ENCODE measurements around the gene CCN5.
"Not testable (repeated sequence)": the region's sequence is repeated elsewhere in the genome, so short reads cannot be mapped to it uniquely, and the experiment has no call there.

Gene CCN5

GRCh38 chr20:44714701-44715498 lies at the start of gene CCN5:
Gene CCN5, plus strand, starts transcription at chr20:44715369. Its CDS starts 22 bp downstream, at chr20:44715391.
- Histone ChIP-seq H3K4me3 (ENCODE audit: low read length) (peak within 1 kb of the TSS; percentile 7), H3K36me3 (ENCODE audit: control insufficient read depth, insufficient read depth, low read length) (no peaks in the 10 kb centered on the region), H3K27ac (ENCODE audit: low read depth, low read length) (no peak within 1 kb of the TSS), H3K4me1 (ENCODE audit: control insufficient read depth, insufficient read depth, low read length) (peaks cover 4% of the 10 kb centered on the region), H3K27me3 (ENCODE audit: control insufficient read depth, insufficient read depth, low read length) (no peaks in the 10 kb centered on the region), H3K9ac (ENCODE audit: low read length) (no peak within 1 kb of the TSS)

GRCh38 chr20:44666066-44666465 lies 49.1 kb upstream of the CCN5 start:
- no peak overlapping the region for H3K27ac ChIP-seq (ENCODE audit: low read depth, low read length)
- no peak overlapping the region for H3K4me3 ChIP-seq (ENCODE audit: low read length)
- H3K36me3 ChIP-seq (ENCODE audit: control insufficient read depth, insufficient read depth, low read length): no peaks in the 10 kb centered on the region
- H3K9ac ChIP-seq (ENCODE audit: low read length): no peak overlapping the region
- H3K27me3 ChIP-seq (ENCODE audit: control insufficient read depth, insufficient read depth, low read length): no peaks in the 10 kb centered on the region
- H3K4me1 ChIP-seq (ENCODE audit: control insufficient read depth, insufficient read depth, low read length): no peaks in the 10 kb centered on the region

- H3K27me3 ChIP-seq (ENCODE audit: control insufficient read depth, insufficient read depth, low read length); H3K36me3 ChIP-seq (ENCODE audit: control insufficient read depth, insufficient read depth, low read length); H3K27ac ChIP-seq (ENCODE audit: low read depth, low read length); H3K4me1 ChIP-seq (ENCODE audit: control insufficient read depth, insufficient read depth, low read length); H3K4me3 ChIP-seq (ENCODE audit: low read length); H3K9ac ChIP-seq (ENCODE audit: low read length): not testable (repeated sequence)
These were observed 44.3 kb upstream of the CCN5 start for GRCh38 chr20:44670851-44671250.

- H3K9ac ChIP-seq (ENCODE audit: low read length); H3K27ac ChIP-seq (ENCODE audit: low read depth, low read length): not testable (repeated sequence)
These were observed 43.6 kb upstream of the CCN5 start for GRCh38 chr20:44671541-44671940.

GRCh38 chr20:44672318-44672902 lies 42.8 kb upstream of the CCN5 start:
- H3K4me1 ChIP-seq (ENCODE audit: control insufficient read depth, insufficient read depth, low read length); H3K4me3 ChIP-seq (ENCODE audit: low read length); H3K9ac ChIP-seq (ENCODE audit: low read length); H3K27ac ChIP-seq (ENCODE audit: low read depth, low read length); H3K36me3 ChIP-seq (ENCODE audit: control insufficient read depth, insufficient read depth, low read length); H3K27me3 ChIP-seq (ENCODE audit: control insufficient read depth, insufficient read depth, low read length): not testable (repeated sequence)

More at GRCh38 chr20:44671541-44671940, 43.6 kb upstream of the CCN5 start:
- H3K4me3 ChIP-seq (ENCODE audit: low read length); H3K27me3 ChIP-seq (ENCODE audit: control insufficient read depth, insufficient read depth, low read length); H3K36me3 ChIP-seq (ENCODE audit: control insufficient read depth, insufficient read depth, low read length); H3K4me1 ChIP-seq (ENCODE audit: control insufficient read depth, insufficient read depth, low read length): not testable (repeated sequence)

- Histone ChIP-seq H3K4me1 (ENCODE audit: control insufficient read depth, insufficient read depth, low read length) (no peaks in the 10 kb centered on the region), H3K9ac (ENCODE audit: low read length) (no peak overlapping the region), H3K27me3 (ENCODE audit: control insufficient read depth, insufficient read depth, low read length) (no peaks in the 10 kb centered on the region)
These were observed 36.9 kb upstream of the CCN5 start for GRCh38 chr20:44678242-44678641.

GRCh38 chr20:44678990-44679611 lies 36.1 kb upstream of the CCN5 start:
- H3K4me1 ChIP-seq (ENCODE audit: control insufficient read depth, insufficient read depth, low read length): no peaks in the 10 kb centered on the region
- no peak overlapping the region for H3K27ac ChIP-seq (ENCODE audit: low read depth, low read length)
- peaks cover 3% of the 10 kb centered on the region for H3K27me3 ChIP-seq (ENCODE audit: control insufficient read depth, insufficient read depth, low read length)
- no peak overlapping the region for H3K4me3 ChIP-seq (ENCODE audit: low read length)
- no peaks in the 10 kb centered on the region for H3K36me3 ChIP-seq (ENCODE audit: control insufficient read depth, insufficient read depth, low read length)
- no peak overlapping the region for H3K9ac ChIP-seq (ENCODE audit: low read length)

More at GRCh38 chr20:44678242-44678641, 36.9 kb upstream of the CCN5 start:
- Histone ChIP-seq H3K4me3 (ENCODE audit: low read length) (no peak overlapping the region), H3K27ac (ENCODE audit: low read depth, low read length) (no peak overlapping the region), H3K36me3 (ENCODE audit: control insufficient read depth, insufficient read depth, low read length) (no peaks in the 10 kb centered on the region)

GRCh38 chr20:44681796-44682566 lies 33.2 kb upstream of the CCN5 start:
- Histone ChIP-seq H3K36me3 (ENCODE audit: control insufficient read depth, insufficient read depth, low read length) (no peaks in the 10 kb centered on the region), H3K9ac (ENCODE audit: low read length) (no peak overlapping the region), H3K27ac (ENCODE audit: low read depth, low read length) (no peak overlapping the region), H3K4me1 (ENCODE audit: control insufficient read depth, insufficient read depth, low read length) (no peaks in the 10 kb centered on the region), H3K27me3 (ENCODE audit: control insufficient read depth, insufficient read depth, low read length) (peaks cover 3% of the 10 kb centered on the region), H3K4me3 (ENCODE audit: low read length) (no peak overlapping the region)

- Histone ChIP-seq H3K27ac (ENCODE audit: low read depth, low read length) (no peak overlapping the region), H3K4me3 (ENCODE audit: low read length) (no peak overlapping the region), H3K9ac (ENCODE audit: low read length) (no peak overlapping the region), H3K36me3 (ENCODE audit: control insufficient read depth, insufficient read depth, low read length) (no peaks in the 10 kb centered on the region), H3K27me3 (ENCODE audit: control insufficient read depth, insufficient read depth, low read length) (peaks cover 3% of the 10 kb centered on the region), H3K4me1 (ENCODE audit: control insufficient read depth, insufficient read depth, low read length) (no peaks in the 10 kb centered on the region)
These were observed 31.7 kb upstream of the CCN5 start for GRCh38 chr20:44683263-44684046.

GRCh38 chr20:44684047-44684967 lies 30.9 kb upstream of the CCN5 start:
- H3K9ac ChIP-seq (ENCODE audit: low read length): no peak overlapping the region
- H3K4me1 ChIP-seq (ENCODE audit: control insufficient read depth, insufficient read depth, low read length): no peaks in the 10 kb centered on the region
- peaks cover 3% of the 10 kb centered on the region for H3K27me3 ChIP-seq (ENCODE audit: control insufficient read depth, insufficient read depth, low read length)
- no peak overlapping the region for H3K27ac ChIP-seq (ENCODE audit: low read depth, low read length)
- no peaks in the 10 kb centered on the region for H3K36me3 ChIP-seq (ENCODE audit: control insufficient read depth, insufficient read depth, low read length)
- H3K4me3 ChIP-seq (ENCODE audit: low read length): no peak overlapping the region

- Histone ChIP-seq H3K9ac (ENCODE audit: low read length) (no peak overlapping the region), H3K27ac (ENCODE audit: low read depth, low read length) (no peak overlapping the region), H3K36me3 (ENCODE audit: control insufficient read depth, insufficient read depth, low read length) (no peaks in the 10 kb centered on the region), H3K4me1 (ENCODE audit: control insufficient read depth, insufficient read depth, low read length) (no peaks in the 10 kb centered on the region), H3K27me3 (ENCODE audit: control insufficient read depth, insufficient read depth, low read length) (peaks cover 3% of the 10 kb centered on the region), H3K4me3 (ENCODE audit: low read length) (no peak overlapping the region)
These were observed 28.2 kb upstream of the CCN5 start for GRCh38 chr20:44686934-44687333.
